A549 treated with Hydrocortisone at 1 μM for 4 hours (cell line): ENCODE results near the gene TM9SF1. TPM values are rescaled to one million over a fixed set of nuclear protein-coding genes. Genes with fewer than 3 reads are reported as not detected.

Source experiments
- total RNA-seq: library from RNA; stranded (reverse); fragments of 200-300 nt; extraction: Qiagen RNA extraction; gene quantifications from 5 replicates; pipeline ENCODE4 v1.2.3, GENCODE V29; 2022

TM9SF1 gene
- total RNA-seq, 1 experiment from 2014 or later: 65.5 TPM

Other genes starting within 250 kb of the TM9SF1 start
- gene DHRS4, start 241.7 kb downstream of the TM9SF1 start, total RNA-seq: 43.0 to 48.9 TPM (median 46.1 TPM) in 5 replicates
- gene DHRS4L2, start 206.5 kb downstream of the TM9SF1 start, total RNA-seq: 23.3 to 33.3 TPM (median 29.5 TPM) in 5 replicates
- 0.25 to 0.62 TPM (median 0.54 TPM) in 5 replicates for gene CARMIL3, start 143.4 kb downstream of the TM9SF1 start, total RNA-seq
- 0.15 to 0.17 TPM in 2 of 5 replicates, not detected in the others for gene CPNE6, start 123.9 kb downstream of the TM9SF1 start, total RNA-seq
- gene PCK2, start 101.1 kb downstream of the TM9SF1 start, total RNA-seq: 18.3 to 21.2 TPM (median 19.7 TPM) in 5 replicates
- gene DCAF11, start 80.7 kb downstream of the TM9SF1 start, total RNA-seq: 19.6 to 26.7 TPM (median 20.6 TPM) in 5 replicates
- 0.59 to 0.94 TPM (median 0.69 TPM) in 5 replicates for gene NRL, start 80.5 kb downstream of the TM9SF1 start, total RNA-seq
- gene FITM1, start 64.8 kb downstream of the TM9SF1 start, total RNA-seq: 0.13 to 0.18 TPM (median 0.14 TPM) in 3 of 5 replicates, not detected in the others
- gene PSME1, start 59.2 kb downstream of the TM9SF1 start, total RNA-seq: 159 to 189 TPM (median 167 TPM) in 5 replicates
- 46.8 to 61.3 TPM (median 57.0 TPM) in 5 replicates for gene EMC9, start 53.9 kb downstream of the TM9SF1 start, total RNA-seq
- 143 to 202 TPM (median 162 TPM) in 5 replicates for gene PSME2, start 48.8 kb downstream of the TM9SF1 start, total RNA-seq
- gene RNF31, start 47.9 kb downstream of the TM9SF1 start, total RNA-seq: 23.2 to 36.4 TPM (median 28.7 TPM) in 5 replicates
- 15.5 to 20.2 TPM (median 17.9 TPM) in 5 replicates for gene IRF9, start 34.2 kb downstream of the TM9SF1 start, total RNA-seq
- gene REC8, start 23.4 kb downstream of the TM9SF1 start, total RNA-seq: 2.6 to 5.9 TPM (median 4.3 TPM) in 5 replicates
- 74.1 to 86.9 TPM (median 75.7 TPM) in 5 replicates for gene IPO4, start 6.6 kb downstream of the TM9SF1 start, total RNA-seq
- gene TSSK4, start 10.3 kb upstream of the TM9SF1 start, total RNA-seq: not detected in 5 replicates
- gene CHMP4A, start 18.0 kb upstream of the TM9SF1 start, total RNA-seq: 77.5 to 105 TPM (median 83.7 TPM) in 5 replicates
- 28.0 to 33.9 TPM (median 32.1 TPM) in 5 replicates for gene MDP1, start 20.6 kb upstream of the TM9SF1 start, total RNA-seq
- 411 to 486 TPM (median 455 TPM) in 5 replicates for gene NEDD8, start 36.9 kb upstream of the TM9SF1 start, total RNA-seq
- 53.0 to 66.2 TPM (median 59.0 TPM) in 5 replicates for gene GMPR2, start 37.5 kb upstream of the TM9SF1 start, total RNA-seq
- 32.1 to 38.5 TPM (median 37.3 TPM) in 5 replicates for gene TINF2, start 47.2 kb upstream of the TM9SF1 start, total RNA-seq
- 0.99 to 1.6 TPM (median 1.5 TPM) in 5 replicates for gene TGM1, start 67.7 kb upstream of the TM9SF1 start, total RNA-seq
- 15.6 to 18.0 TPM (median 17.0 TPM) in 5 replicates for gene RABGGTA, start 76.2 kb upstream of the TM9SF1 start, total RNA-seq
- 9.8 to 11.5 TPM (median 11.2 TPM) in 5 replicates for gene DHRS1, start 104.3 kb upstream of the TM9SF1 start, total RNA-seq
- gene NOP9, start 104.4 kb upstream of the TM9SF1 start, total RNA-seq: 13.0 to 18.8 TPM (median 16.2 TPM) in 5 replicates
- gene CIDEB, start 112.5 kb upstream of the TM9SF1 start, total RNA-seq: 0.13 to 0.22 TPM (median 0.22 TPM) in 5 replicates
- gene LTB4R2, start 114.7 kb upstream of the TM9SF1 start, total RNA-seq: 3.0 to 4.9 TPM (median 3.8 TPM) in 5 replicates
- 3.8 to 5.9 TPM (median 5.5 TPM) in 5 replicates for gene LTB4R, start 116.1 kb upstream of the TM9SF1 start, total RNA-seq
- gene ADCY4, start 139.6 kb upstream of the TM9SF1 start, total RNA-seq: not detected in 5 replicates
- not detected in 5 replicates for gene RIPK3, start 144.6 kb upstream of the TM9SF1 start, total RNA-seq
- 0.10 to 0.31 TPM (median 0.15 TPM) in 4 of 5 replicates, not detected in the other for gene NFATC4, start 172.7 kb upstream of the TM9SF1 start, total RNA-seq
- 0.22 to 0.50 TPM (median 0.36 TPM) in 5 replicates for gene NYNRIN, start 203.6 kb upstream of the TM9SF1 start, total RNA-seq
- 0.97 to 1.3 TPM (median 1.2 TPM) in 5 replicates for gene CBLN3, start 234.2 kb upstream of the TM9SF1 start, total RNA-seq
- gene KHNYN, start 234.5 kb upstream of the TM9SF1 start, total RNA-seq: 22.5 to 30.4 TPM (median 25.8 TPM) in 5 replicates
- 40.1 to 54.9 TPM (median 49.1 TPM) in 5 replicates for gene SDR39U1, start 247.3 kb upstream of the TM9SF1 start, total RNA-seq